ENCODE measurements around the gene GSK3A. TPM values are rescaled to one million over a fixed set of nuclear protein-coding genes. Genes with fewer than 3 reads are reported as not detected.
A peak's percentile ranks its signal among the peaks of the same experiment; 100 is the strongest.

The GSK3A gene
- total and polyA plus RNA-seq, 2 of the 8 experiments (the other 6 are each of a cell fraction or from before 2014, with no cell fraction given) = 55.3 to 84.0 TPM

DNA sequence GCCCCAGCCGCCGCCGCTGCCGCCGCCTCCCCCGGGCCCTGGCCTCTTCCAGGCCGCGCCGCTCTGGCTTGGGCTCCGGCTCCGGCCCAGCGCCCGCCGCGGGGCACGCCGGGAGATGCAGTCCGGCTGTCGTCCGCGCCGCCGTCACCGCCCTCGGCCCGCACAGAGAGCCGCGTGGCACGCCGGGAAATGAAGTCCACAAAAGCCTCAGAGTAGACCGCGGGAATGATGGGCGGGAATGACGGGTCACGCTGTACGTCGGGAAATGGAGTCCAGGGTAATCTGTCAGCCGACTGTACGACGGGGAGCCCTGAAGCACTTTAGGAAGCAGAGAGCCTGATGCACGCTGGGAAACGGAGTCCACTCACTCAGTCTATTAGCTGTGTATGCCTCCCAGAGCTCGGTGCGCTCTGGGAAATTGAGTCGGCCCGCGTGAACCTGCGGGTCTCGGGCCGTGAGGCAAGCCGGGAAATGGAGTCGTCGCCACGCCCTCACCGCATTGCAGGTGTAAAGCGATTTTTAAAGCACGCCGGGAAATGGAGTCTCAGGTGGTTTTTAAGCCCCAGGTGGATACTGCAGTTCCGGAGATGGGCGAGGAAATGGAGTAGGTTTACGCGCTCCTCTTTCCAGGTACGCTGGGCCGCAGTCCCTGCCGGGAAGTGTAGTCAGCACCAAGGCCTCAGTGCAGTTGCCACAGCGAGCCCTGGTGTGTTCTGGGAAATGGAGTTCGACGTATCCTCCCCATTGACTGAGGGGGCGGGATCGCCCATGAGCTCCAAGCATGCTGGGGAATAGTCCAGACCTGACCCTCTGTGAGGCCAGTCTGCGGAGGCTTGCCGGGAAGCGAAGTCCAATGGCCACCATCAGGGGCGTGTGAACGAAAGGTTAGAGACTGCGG lies at the start of gene GSK3A (continued):
- TF ChIP-seq KDM1A (IDR thresholded peaks at IDR 0.05; ENCODE audit: borderline replicate concordance, low read length) = no peak
- TF ChIP-seq BACH1 (IDR thresholded peaks at IDR 0.05; ENCODE audit: low read length) = no peak
- TF ChIP-seq RXRA (IDR thresholded peaks at IDR 0.05; ENCODE audit: insufficient read depth, low read depth, low read length) = no peak
- TF ChIP-seq HDAC2 (IDR thresholded peaks at IDR 0.05; ENCODE audit: borderline replicate concordance in 1 of 2, low read depth in 2 of 2, low read length in 2 of 2) = no peak
- TF ChIP-seq USF2 (IDR thresholded peaks at IDR 0.05; ENCODE audit: low read length) = peak; percentile 31; the same call in 1 of the 2 replicates
- no peak for TF ChIP-seq JUND (IDR thresholded peaks at IDR 0.05; ENCODE audit: low read length)
- TF ChIP-seq SRF (IDR thresholded peaks at IDR 0.05; ENCODE audit: low read depth, low read length) = no peak
- no peak for TF ChIP-seq RNF2 (IDR thresholded peaks at IDR 0.05; ENCODE audit: borderline replicate concordance, low read depth, low read length, missing control alignments, poor library complexity, severe bottlenecking)
- TF ChIP-seq ZNF274 (IDR thresholded peaks at IDR 0.05; ENCODE audit: borderline replicate concordance, extremely low read depth, low read length) = no peak
